Gastroesophageal sphincter (tissue), 2 donors: ENCODE data around the gene CUL5.

ENCODE experiments used
- EP300 ChIP-seq: sonication (generic); formaldehyde crosslinking; IDR thresholded peaks from one replicate; pipeline ENCODE4 v1.6.1; 2017; ENCODE audit warnings: antibody characterized with exemption, mild to moderate bottlenecking
- POLR2A ChIP-seq, 2 donors: fragments of 450-650 bp; IDR thresholded peaks; one replicate each; pipeline ENCODE4 v1.6.1; 2017; ENCODE audit warnings: antibody characterized with exemption in 2 of 2, mild to moderate bottlenecking in 2 of 2, moderate library complexity in 1 of 2

GRCh38 chr11:108032800-108033199 is 24.1 kb downstream of the CUL5 start:
- TF ChIP-seq EP300: no peak
- no peak for TF ChIP-seq POLR2A (IDR thresholded peaks at IDR 0.05)
